Measurements from ENCODE around the gene PEX1.

DNA sequence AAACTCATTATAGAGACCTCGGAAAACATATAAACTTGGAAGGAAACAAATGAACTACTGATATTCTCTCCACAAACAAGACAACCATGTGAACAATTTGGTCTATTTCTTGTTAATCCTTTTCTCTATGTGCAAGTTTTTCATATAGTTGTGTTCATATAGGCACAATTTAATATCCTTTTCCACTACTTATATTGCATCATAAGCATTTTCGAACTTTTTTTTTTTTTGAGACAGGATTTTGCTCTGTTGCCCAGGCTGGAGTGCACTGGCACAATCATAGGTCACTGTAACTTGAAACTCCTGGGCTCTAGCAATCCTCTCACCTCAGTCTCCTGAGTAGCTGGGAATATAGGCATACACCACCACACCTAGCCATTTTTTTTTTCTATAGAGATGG is 5.2 kb downstream of the PEX1 start:
- TF ChIP-seq, protein P1, sequence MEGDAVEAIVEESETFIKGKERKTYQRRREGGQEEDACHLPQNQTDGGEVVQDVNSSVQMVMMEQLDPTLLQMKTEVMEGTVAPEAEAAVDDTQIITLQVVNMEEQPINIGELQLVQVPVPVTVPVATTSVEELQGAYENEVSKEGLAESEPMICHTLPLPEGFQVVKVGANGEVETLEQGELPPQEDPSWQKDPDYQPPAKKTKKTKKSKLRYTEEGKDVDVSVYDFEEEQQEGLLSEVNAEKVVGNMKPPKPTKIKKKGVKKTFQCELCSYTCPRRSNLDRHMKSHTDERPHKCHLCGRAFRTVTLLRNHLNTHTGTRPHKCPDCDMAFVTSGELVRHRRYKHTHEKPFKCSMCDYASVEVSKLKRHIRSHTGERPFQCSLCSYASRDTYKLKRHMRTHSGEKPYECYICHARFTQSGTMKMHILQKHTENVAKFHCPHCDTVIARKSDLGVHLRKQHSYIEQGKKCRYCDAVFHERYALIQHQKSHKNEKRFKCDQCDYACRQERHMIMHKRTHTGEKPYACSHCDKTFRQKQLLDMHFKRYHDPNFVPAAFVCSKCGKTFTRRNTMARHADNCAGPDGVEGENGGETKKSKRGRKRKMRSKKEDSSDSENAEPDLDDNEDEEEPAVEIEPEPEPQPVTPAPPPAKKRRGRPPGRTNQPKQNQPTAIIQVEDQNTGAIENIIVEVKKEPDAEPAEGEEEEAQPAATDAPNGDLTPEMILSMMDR (IDR thresholded peaks at IDR 0.05; ENCODE audit: insufficient read depth, low read length, poor library complexity, severe bottlenecking) = no peak
- TF ChIP-seq EZH2phosphoT487 (conservative IDR thresholded peaks at IDR 0.05; ENCODE audit: low read length) = no peak
